HEK293T (cell line): ENCODE results near the gene BANK1.

Source experiments
- ARNT ChIP-seq: fragments of 450-650 bp; IDR thresholded peaks from 2 replicates; pipeline ENCODE4 v1.6.1; 2017; ENCODE audit warnings: mild to moderate bottlenecking
- BHLHE40 ChIP-seq: fragments of 450-650 bp; IDR thresholded peaks from 2 replicates; pipeline ENCODE4 v1.6.1; 2016; ENCODE audit warnings: mild to moderate bottlenecking, moderate library complexity, borderline replicate concordance
- CTBP1 ChIP-seq: fragments of 450-650 bp; IDR thresholded peaks from 2 replicates; pipeline ENCODE4 v1.6.1; 2016; ENCODE audit warnings: borderline replicate concordance
- ELF4 ChIP-seq: fragments of 450-650 bp; IDR thresholded peaks from 2 replicates; pipeline ENCODE4 v1.6.1; 2017; ENCODE audit warnings: antibody characterized with exemption
- FOXA1 ChIP-seq: fragments of 450-650 bp; IDR thresholded peaks from 2 replicates; pipeline ENCODE4 v1.6.1; 2016; ENCODE audit warnings: mild to moderate bottlenecking
- FOXM1 ChIP-seq: fragments of 450-650 bp; IDR thresholded peaks from 2 replicates; pipeline ENCODE4 v1.6.1; 2017; ENCODE audit warnings: mild to moderate bottlenecking, borderline replicate concordance
- HDGF ChIP-seq: fragments of 450-650 bp; IDR thresholded peaks from 2 replicates; pipeline ENCODE4 v1.6.1; 2017; ENCODE audit warnings: antibody characterized with exemption, borderline replicate concordance
- L3MBTL2 ChIP-seq: fragments of 450-650 bp; conservative IDR thresholded peaks from 2 replicates; pipeline ENCODE4 v1.6.1; 2016; ENCODE audit warnings: mild to moderate bottlenecking
- LEF1 ChIP-seq: fragments of 450-650 bp; IDR thresholded peaks from 2 replicates; pipeline ENCODE4 v1.6.1; 2017; ENCODE audit warnings: mild to moderate bottlenecking, borderline replicate concordance
- PKNOX1 ChIP-seq: fragments of 450-650 bp; IDR thresholded peaks from 2 replicates; pipeline ENCODE4 v1.6.1; 2016
- SP1 ChIP-seq: fragments of 450-650 bp; IDR thresholded peaks from 2 replicates; pipeline ENCODE4 v1.6.1; 2017
- SUZ12 ChIP-seq: fragments of 450-650 bp; IDR thresholded peaks from 2 replicates; pipeline ENCODE4 v1.6.1; 2016; ENCODE audit warnings: mild to moderate bottlenecking
- TARDBP ChIP-seq: fragments of 450-650 bp; IDR thresholded peaks from 2 replicates; pipeline ENCODE4 v1.6.1; 2016

- TF ChIP-seq ARNT: no peak
- TF ChIP-seq L3MBTL2: no peak
- no peak for TF ChIP-seq TARDBP
- no peak for TF ChIP-seq CTBP1
- TF ChIP-seq FOXA1: no peak
- no peak for TF ChIP-seq SUZ12
- TF ChIP-seq ELF4: no peak
- TF ChIP-seq HDGF: no peak
- TF ChIP-seq LEF1: no peak
- no peak for TF ChIP-seq SP1
- TF ChIP-seq BHLHE40: no peak
- TF ChIP-seq FOXM1: no peak
- no peak for TF ChIP-seq PKNOX1
Measured at GRCh38 chr4:102116121-102116520, 325.6 kb downstream of the BANK1 start.
